Calu3 (cell line): ENCODE measurements around the gene CCDC27. TPM values are rescaled to one million over a fixed set of nuclear protein-coding genes. Genes with fewer than 3 reads are reported as not detected.

Source experiments
- BruUV-seq: library from RNA; stranded (reverse); fragments of 400-500 nt; replicated peaks from 2 replicates; lab custom pipeline; 2021; lab: Mats Ljungman, UMichigan
- CTCF ChIA-PET: fragments of 300-600 bp; sonication (Branson Sonifier 250); formaldehyde crosslinking; loops from one replicate; lab custom pipeline; 2022; ENCODE audit warnings: antibody characterized with exemption; lab: Charles Lee
- DNase-seq: peaks from one replicate; pipeline ENCODE4 v3.0.0; 2022
- H3K27ac Mint-ChIP-seq: one replicate; pipeline ENCODE4 v1.8.0; 2022; ENCODE audit warnings: mixed read lengths; ENCODE audit not compliant: unreplicated experiment
- H3K27me3 Mint-ChIP-seq: one replicate; pipeline ENCODE4 v1.8.0; 2022; ENCODE audit warnings: mixed read lengths; ENCODE audit not compliant: unreplicated experiment
- H3K36me3 Mint-ChIP-seq: one replicate; pipeline ENCODE4 v1.8.0; 2022; ENCODE audit warnings: mild to moderate bottlenecking, moderate library complexity, mixed read lengths; ENCODE audit not compliant: insufficient read depth, unreplicated experiment
- H3K4me1 Mint-ChIP-seq: one replicate; pipeline ENCODE4 v1.8.0; 2022; ENCODE audit warnings: mild to moderate bottlenecking, low read depth, mixed read lengths; ENCODE audit not compliant: unreplicated experiment
- H3K4me3 Mint-ChIP-seq: one replicate; pipeline ENCODE4 v1.8.0; 2022; ENCODE audit warnings: mild to moderate bottlenecking, low read depth, moderate library complexity, mixed read lengths; ENCODE audit not compliant: unreplicated experiment
- H3K9me3 Mint-ChIP-seq: one replicate; pipeline ENCODE4 v1.8.0; 2022; ENCODE audit warnings: low read depth, mixed read lengths; ENCODE audit not compliant: unreplicated experiment
- CTCF ChIP-seq: fragments of 200-600 bp; IDR thresholded peaks from one replicate; pipeline ENCODE4 v1.8.0; 2022; ENCODE audit warnings: antibody characterized with exemption; ENCODE audit not compliant: unreplicated experiment
- intact Hi-C: fragments of 100-400 bp; cut with micrococcal nuclease; formaldehyde crosslinking; loops from one replicate; pipeline ENCODE4 v1.10.0; 2022; ENCODE audit not compliant: unreplicated experiment
- total RNA-seq: library from RNA; stranded (reverse); gene quantifications from 2 replicates; pipeline ENCODE4 v1.2.3, GENCODE V29; 2022

CCDC27 gene
- total RNA-seq, 1 experiment from 2014 or later: not detected

DNA sequence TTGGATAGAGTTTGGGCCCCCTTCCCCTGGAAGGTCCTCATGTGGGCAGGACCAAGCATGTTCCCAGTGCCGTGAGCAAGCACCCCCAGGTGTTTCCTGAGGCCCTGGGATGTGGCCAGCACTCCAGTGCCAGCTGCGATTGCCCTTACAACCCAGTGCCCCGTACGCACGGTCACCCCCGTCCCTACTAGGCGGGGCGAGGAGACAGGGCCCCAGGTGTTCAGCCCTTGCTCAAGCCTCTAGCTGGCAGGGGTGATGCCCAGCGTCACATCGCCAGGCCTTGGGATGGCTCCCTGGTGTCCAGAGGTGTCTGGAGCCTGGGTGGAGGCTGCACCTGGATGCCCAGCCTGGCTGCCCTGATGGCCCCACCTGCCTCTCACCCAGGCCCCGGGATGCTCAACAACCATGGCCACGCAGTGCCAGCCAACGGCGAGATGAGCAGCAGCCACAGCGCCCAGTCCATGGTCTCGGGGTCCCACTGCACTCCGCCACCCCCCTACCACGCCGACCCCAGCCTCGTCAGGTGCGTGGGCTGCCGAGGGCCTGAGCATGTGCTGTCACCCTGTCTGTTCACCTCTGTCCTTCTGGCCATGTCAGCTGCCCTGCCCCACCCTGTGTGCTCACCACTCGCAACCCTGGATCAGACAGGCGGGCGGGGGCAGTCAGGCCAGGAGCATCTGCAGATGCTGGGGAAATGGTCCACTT lies 21.6 kb upstream of the CCDC27 start:
- CTCF ChIA-PET: no interaction called here
- H3K27ac Mint-ChIP-seq: no peak overlapping the region
- H3K36me3 Mint-ChIP-seq: no peaks in the 10 kb centered on the region
- H3K9me3 Mint-ChIP-seq: no peaks in the 10 kb centered on the region
- no peak overlapping the region for H3K4me3 Mint-ChIP-seq
- H3K4me1 Mint-ChIP-seq: no peaks in the 10 kb centered on the region
- intact Hi-C loops: no loop called here
- peaks cover 8% of the 10 kb centered on the region for H3K27me3 Mint-ChIP-seq
- TF ChIP-seq CTCF: no peak
- BruUV-seq: no TSS peak
- DNase-seq: no peak

GRCh38 chr1:3731583-3732433 lies 20.4 kb upstream of the CCDC27 start:
- Mint-ChIP-seq H3K36me3 (no peaks in the 10 kb centered on the region), H3K9me3 (no peaks in the 10 kb centered on the region), H3K27me3 (peaks cover 8% of the 10 kb centered on the region), H3K4me3 (no peak overlapping the region), H3K4me1 (no peaks in the 10 kb centered on the region), H3K27ac (no peak overlapping the region)
- TF ChIP-seq CTCF: no peak
- DNase-seq: no peak
- no TSS peak for BruUV-seq
- CTCF ChIA-PET: no interaction called here
- intact Hi-C loops: no loop called here

DNA sequence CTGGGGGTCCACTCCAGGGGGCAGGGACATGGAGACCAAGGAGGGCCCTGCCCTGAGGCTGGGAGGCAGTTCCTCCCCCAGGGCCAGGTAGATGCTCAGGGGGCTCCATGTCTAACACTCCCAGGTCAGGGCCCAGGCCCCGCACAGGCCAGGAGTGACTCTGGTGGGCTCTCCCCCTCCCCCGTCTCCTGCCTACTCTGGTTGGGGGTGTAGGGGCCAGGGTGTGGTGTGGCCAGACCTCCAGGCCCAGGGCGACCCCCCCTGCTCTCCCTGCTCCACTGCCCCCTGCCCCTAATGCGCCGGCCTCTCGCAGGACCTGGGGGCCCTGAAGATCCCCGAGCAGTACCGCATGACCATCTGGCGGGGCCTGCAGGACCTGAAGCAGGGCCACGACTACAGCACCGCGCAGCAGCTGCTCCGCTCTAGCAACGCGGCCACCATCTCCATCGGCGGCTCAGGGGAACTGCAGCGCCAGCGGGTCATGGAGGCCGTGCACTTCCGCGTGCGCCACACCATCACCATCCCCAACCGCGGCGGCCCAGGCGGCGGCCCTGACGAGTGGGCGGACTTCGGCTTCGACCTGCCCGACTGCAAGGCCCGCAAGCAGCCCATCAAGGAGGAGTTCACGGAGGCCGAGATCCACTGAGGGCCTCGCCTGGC lies 19.7 kb upstream of the CCDC27 start:
- Mint-ChIP-seq H3K9me3 (no peaks in the 10 kb centered on the region), H3K27ac (no peak overlapping the region), H3K4me3 (no peak overlapping the region), H3K4me1 (no peaks in the 10 kb centered on the region), H3K27me3 (peaks cover 8% of the 10 kb centered on the region), H3K36me3 (no peaks in the 10 kb centered on the region)
- no TSS peak for BruUV-seq
- TF ChIP-seq CTCF: no peak
- CTCF ChIA-PET: no interaction called here
- intact Hi-C loops: no loop called here
- no peak for DNase-seq

DNA sequence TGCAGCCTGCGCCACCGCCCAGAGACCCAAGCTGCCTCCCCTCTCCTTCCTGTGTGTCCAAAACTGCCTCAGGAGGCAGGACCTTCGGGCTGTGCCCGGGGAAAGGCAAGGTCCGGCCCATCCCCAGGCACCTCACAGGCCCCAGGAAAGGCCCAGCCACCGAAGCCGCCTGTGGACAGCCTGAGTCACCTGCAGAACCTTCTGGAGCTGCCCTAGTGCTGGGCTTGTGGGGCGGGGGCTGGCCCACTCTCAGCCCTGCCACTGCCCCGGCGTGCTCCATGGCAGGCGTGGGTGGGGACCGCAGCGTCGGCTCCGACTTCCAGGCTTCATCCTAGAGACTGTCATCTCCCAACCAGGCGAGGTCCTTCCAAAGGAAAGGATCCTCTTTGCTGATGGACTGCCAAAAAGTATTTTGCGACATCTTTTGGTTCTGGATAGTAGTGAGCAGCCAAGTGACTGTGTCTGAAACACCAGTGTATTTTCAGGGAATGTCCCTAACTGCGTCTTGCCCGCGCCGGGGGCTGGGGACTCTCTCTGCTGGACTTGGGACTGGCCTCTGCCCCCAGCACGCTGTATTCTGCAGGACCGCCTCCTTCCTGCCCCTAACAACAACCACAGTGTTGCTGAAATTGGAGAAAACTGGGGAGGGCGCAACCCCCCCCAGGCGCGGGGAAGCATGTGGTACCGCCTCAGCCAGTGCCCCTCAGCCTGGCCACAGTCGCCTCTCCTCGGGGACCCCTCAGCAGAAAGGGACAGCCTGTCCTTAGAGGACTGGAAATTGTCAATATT lies 19.0 kb upstream of the CCDC27 start:
- Mint-ChIP-seq H3K9me3 (no peaks in the 10 kb centered on the region), H3K27me3 (peaks cover 6% of the 10 kb centered on the region), H3K36me3 (no peaks in the 10 kb centered on the region), H3K4me3 (no peak overlapping the region), H3K27ac (no peak overlapping the region), H3K4me1 (no peaks in the 10 kb centered on the region)
- TF ChIP-seq CTCF: no peak
- CTCF ChIA-PET: no interaction called here
- BruUV-seq: no TSS peak
- intact Hi-C loops: no loop called here
- DNase-seq: no peak
